H1 (cell line): Measurements from ENCODE around the gene MIB2. TPM values are rescaled to one million over a fixed set of nuclear protein-coding genes. Genes with fewer than 3 reads are reported as not detected.

Experiments
- BCL11A ChIP-seq, 2 experiments: IDR thresholded peaks; one replicate each; pipeline ENCODE4 v1.6.1; 2011; ENCODE audit warnings: low read depth in 2 of 2, low read length in 2 of 2, mild to moderate bottlenecking in 2 of 2
- CHD7 ChIP-seq: fragments of 300-600 bp; sonication (generic); IDR thresholded peaks from 2 replicates; pipeline ENCODE4 v1.7.1; 2012; ENCODE audit warnings: low read length, moderate library complexity, mild to moderate bottlenecking, inconsistent platforms; ENCODE audit not compliant: insufficient replicate concordance
- CREB1 ChIP-seq: IDR thresholded peaks from 2 replicates; pipeline ENCODE4 v1.6.1; 2012; ENCODE audit warnings: inconsistent platforms
- EP300 ChIP-seq, 2 experiments: IDR thresholded peaks; 1 replicate in 1 of 2; 2 replicates in 1 of 2; pipeline ENCODE4 v1.6.1; 2011 to 2012; ENCODE audit warnings: low read depth in 2 of 2, low read length in 2 of 2, mild to moderate bottlenecking in 2 of 2, borderline replicate concordance in 1 of 2, inconsistent platforms in 1 of 2, moderate library complexity in 1 of 2
- MAFK ChIP-seq: IDR thresholded peaks from 2 replicates; pipeline ENCODE4 v1.6.1; 2012; ENCODE audit warnings: low read depth, mild to moderate bottlenecking, improper control_type of control experiment, low read length
- SAP30 ChIP-seq: fragments of 300-600 bp; sonication (generic); IDR thresholded peaks from 2 replicates; pipeline ENCODE4 v1.7.1; 2012; ENCODE audit warnings: low read length, moderate library complexity, mild to moderate bottlenecking, inconsistent platforms; ENCODE audit not compliant: insufficient read depth, insufficient replicate concordance
- polyA plus RNA-seq, 7 experiments: library from polyadenylated mRNA; depleted of rRNA in 3 of 7; stranded (reverse) in 5 of 7; unstranded in 2 of 7; fragments of >200 nt in 5 of 7; fragments of 200-250 nt in 2 of 7; gene quantifications; 1 replicate in 5 of 7; 2 replicates in 1 of 7; 4 replicates in 1 of 7; pipeline versions ENCODE4 v1.2.1 to v1.2.3, GENCODE V29; 2011 to 2013; ENCODE audit warnings: missing spikeins in 2 of 7, mixed read lengths in 2 of 7
- total RNA-seq: library from RNA; stranded (reverse); fragmentation: NEBNext Ultra II Directional; extraction: Animal tissue kit (Norgen Biotek cat#: 25700); gene quantifications from 2 replicates; pipeline ENCODE4 v1.2.1, GENCODE V29; 2021

The MIB2 gene
- total and polyA plus RNA-seq, 2 of the 8 experiments (the other 6 are each of a cell fraction or from before 2014, with no cell fraction given): 32.5 to 60.0 TPM

- TF ChIP-seq CHD7: no peak
- no peak for TF ChIP-seq SAP30
- no peak for TF ChIP-seq EP300 (IDR thresholded peaks at IDR 0.05; ENCODE audit: borderline replicate concordance in 1 of 2, low read depth in 2 of 2, low read length in 2 of 2)
- no peak for TF ChIP-seq CREB1
- TF ChIP-seq BCL11A (IDR thresholded peaks at IDR 0.05; ENCODE audit: low read depth in 2 of 2, low read length in 2 of 2): no peak
- TF ChIP-seq MAFK: no peak
These were observed 12.9 kb upstream of the MIB2 start (continued) for GRCh38 chr1:1602304-1602967.
